HepG2 (cell line): ENCODE measurements around the gene TMC2. TPM values are rescaled to one million over a fixed set of nuclear protein-coding genes. Genes with fewer than 3 reads are reported as not detected.

Source experiments
- ATAC-seq: fragments of 200-7000 bp; cut with Tn5 transposase; 3 replicates; pipeline ENCODE4 v1.9.1; 2020; ENCODE audit warnings: mild to moderate bottlenecking, moderate library complexity
- BruUV-seq: library from RNA; stranded (reverse); fragments of 400-500 nt; replicated peaks from 2 replicates; lab custom pipeline; 2021; lab: Mats Ljungman, UMichigan
- CTCF ChIA-PET: fragments of 300-600 bp; formaldehyde crosslinking; extraction: SDS; loops from one replicate; lab custom pipeline; 2021; ENCODE audit warnings: low total read pairs, inconsistent platforms, low intra/inter-chr PET ratio; lab: Yijun Ruan, JAX
- POLR2A ChIA-PET: fragments of 350-600 bp; sonication (Branson Sonifier 250); formaldehyde crosslinking; loops from one replicate; lab custom pipeline; 2020; ENCODE audit warnings: antibody characterized with exemption, inconsistent platforms; lab: Yijun Ruan, JAX
- DNase-seq: peaks from one replicate; pipeline ENCODE4 v3.0.0-alpha.2; 2015; ENCODE audit warnings: low spot score
- FAIRE-seq: peaks from 3 replicates; lab custom pipeline; 2011; peaks lifted over from hg19 to GRCh38; lab: Jason Lieb, UNC
- H2AFZ ChIP-seq: one replicate; pipeline ENCODE4 v1.6.1; 2011; ENCODE audit warnings: low read length, inconsistent platforms
- H3K27ac ChIP-seq: fragments of 300-600 bp; 3 replicates; pipeline ENCODE4 v1.8.0; 2011; ENCODE audit warnings: mixed run types, mild to moderate bottlenecking, mixed read lengths, low read length, inconsistent platforms; ENCODE audit not compliant: insufficient read depth; ENCODE audit errors: extremely low read length
- H3K27me3 ChIP-seq, 2 experiments: fragments of 200-600 bp in 1 of 2; 2 replicates in 1 of 2; 3 replicates in 1 of 2; pipeline versions ENCODE4 v1.6.0 to v1.8.0; 2011; ENCODE audit warnings: low read length in 2 of 2, mild to moderate bottlenecking in 2 of 2, moderate library complexity in 2 of 2, inconsistent platforms in 1 of 2; ENCODE audit not compliant: insufficient read depth in 2 of 2, control insufficient read depth in 1 of 2
- H3K36me3 ChIP-seq, 2 experiments: fragments of 200-600 bp in 1 of 2; replicated peaks in 1 of 2; 2 replicates in 1 of 2; 3 replicates in 1 of 2; pipeline versions ENCODE4 v1.5.1 to v1.8.0; 2011; ENCODE audit warnings: low read length in 2 of 2, inconsistent platforms in 1 of 2; ENCODE audit not compliant: insufficient read depth in 2 of 2, control insufficient read depth in 1 of 2
- H3K4me1 ChIP-seq: 2 replicates; pipeline ENCODE4 v1.5.1; 2012; ENCODE audit warnings: low read length, inconsistent platforms; ENCODE audit not compliant: insufficient read depth
- H3K4me2 ChIP-seq: 2 replicates; pipeline ENCODE4 v1.6.0; 2011; ENCODE audit warnings: low read depth, low read length, inconsistent platforms
- H3K4me3 ChIP-seq, 3 experiments: fragments of 200-600 bp in 1 of 3; sonication (generic), shearing (Covaris generic) in 1 of 3; replicated peaks in 1 of 3; 2 replicates each; pipeline ENCODE4 v1.5.1; 2011 to 2016; ENCODE audit warnings: low read length in 3 of 3, inconsistent platforms in 2 of 3, low read depth in 2 of 3, mild to moderate bottlenecking in 2 of 3, control low read depth in 1 of 3, mixed read lengths in 1 of 3; ENCODE audit not compliant: insufficient read depth in 1 of 3
- H3K79me2 ChIP-seq: one replicate; pipeline ENCODE4 v1.6.1; 2011; ENCODE audit warnings: low read length, inconsistent platforms; ENCODE audit not compliant: insufficient read depth
- H3K9ac ChIP-seq: 2 replicates; pipeline ENCODE4 v1.6.0; 2011; ENCODE audit warnings: mild to moderate bottlenecking, low read depth, low read length, inconsistent platforms; ENCODE audit not compliant: insufficient read depth
- H3K9me3 ChIP-seq: 2 replicates; pipeline ENCODE4 v1.5.1; 2012; ENCODE audit warnings: mild to moderate bottlenecking, low read length
- H4K20me1 ChIP-seq: 2 replicates; pipeline ENCODE4 v1.6.0; 2011; ENCODE audit warnings: inconsistent platforms, mild to moderate bottlenecking, low read length, moderate library complexity; ENCODE audit not compliant: insufficient read depth
- ATF7 ChIP-seq, 2 experiments: fragments of 450-650 bp in 1 of 2; sonication (generic) in 1 of 2; formaldehyde crosslinking in 1 of 2; IDR thresholded peaks; 2 replicates each; pipeline versions ENCODE4 v1.4.0 to v1.6.1; 2016 to 2020; ENCODE audit warnings: antibody characterized with exemption in 1 of 2, mild to moderate bottlenecking in 1 of 2, missing genetic modification reagents in 1 of 2
- CEBPB ChIP-seq: IDR thresholded peaks from 2 replicates; pipeline ENCODE4 v1.6.1; 2011; ENCODE audit warnings: low read depth, low read length, improper control_type of control experiment, borderline replicate concordance
- CREB1 ChIP-seq, 2 experiments: fragments of 450-650 bp in 1 of 2; IDR thresholded peaks; 2 replicates each; pipeline ENCODE4 v1.6.1; 2016 to 2017; ENCODE audit warnings: control low read depth in 1 of 2, mild to moderate bottlenecking in 1 of 2, missing compliant biosample characterization in 1 of 2, missing genetic modification characterization in 1 of 2
- CREM ChIP-seq, 2 experiments: sonication (generic) in 1 of 2; formaldehyde crosslinking in 1 of 2; IDR thresholded peaks; 2 replicates each; pipeline versions ENCODE4 v1.4.0 to v1.6.1; 2016 to 2020; ENCODE audit warnings: antibody characterized with exemption in 1 of 2, mild to moderate bottlenecking in 1 of 2, missing genetic modification reagents in 1 of 2
- KDM6A ChIP-seq: IDR thresholded peaks from 2 replicates; pipeline ENCODE4 v1.6.1; 2016; ENCODE audit warnings: low read depth
- MLXIP ChIP-seq: sonication (generic); formaldehyde crosslinking; IDR thresholded peaks from 2 replicates; pipeline ENCODE4 v1.9.0; 2021; ENCODE audit warnings: missing genetic modification reagents, borderline replicate concordance
- PAF1 ChIP-seq: IDR thresholded peaks from 2 replicates; pipeline ENCODE4 v1.6.1; 2016; ENCODE audit warnings: missing genetic modification reagents, missing compliant biosample characterization
- POLR2G ChIP-seq: fragments of 200-400 bp; formaldehyde crosslinking; IDR thresholded peaks from 2 replicates; pipeline ENCODE4 v1.6.1; 2018; ENCODE audit warnings: mild to moderate bottlenecking, low read depth, low read length, moderate library complexity
- ZFAT ChIP-seq: sonication (generic); formaldehyde crosslinking; conservative IDR thresholded peaks from 2 replicates; pipeline ENCODE4 v1.8.1; 2023; ENCODE audit warnings: missing genetic modification reagents, inconsistent platforms
- ZNF441 ChIP-seq: sonication (generic); formaldehyde crosslinking; IDR thresholded peaks from 2 replicates; pipeline ENCODE4 v1.7.0; 2021; ENCODE audit warnings: missing genetic modification reagents, borderline replicate concordance
- ZNF761 ChIP-seq: sonication (generic); formaldehyde crosslinking; conservative IDR thresholded peaks from 2 replicates; pipeline ENCODE4 v1.4.0; 2020; ENCODE audit warnings: mild to moderate bottlenecking, missing genetic modification reagents
- WGBS: methylation state at CpG from one replicate; pipeline ENCODE4 v1.1.6; 2017; ENCODE audit warnings: low lambda C conversion rate; 5-methylcytosine and 5-hydroxymethylcytosine counted together
- in situ Hi-C: cut with HindIII; loops from 2 replicates; pipeline ENCODE4 v1.10.0; 2017; ENCODE audit warnings: low pct_unique_long_range_greater_than_20kb; ENCODE audit not compliant: extremely low pct_ligation_motif_present
- intact Hi-C: fragments of 100-400 bp; cut with micrococcal nuclease; formaldehyde crosslinking; loops from one replicate; pipeline ENCODE4 v1.10.0; 2022; ENCODE audit not compliant: unreplicated experiment
- polyA plus RNA-seq, 8 experiments: library from polyadenylated mRNA; depleted of rRNA in 3 of 8; stranded (reverse) in 7 of 8; unstranded in 1 of 8; fragments of >200 nt; fragmentation: Illumina TruSeq in 4 of 8; extraction: Trizol in 4 of 8; gene quantifications; 2 replicates each; pipeline versions ENCODE4 v1.2.1 to v1.2.3, GENCODE V29; 2011 to 2016; ENCODE audit warnings: low read depth in 4 of 8, missing spikeins in 1 of 8, mixed read lengths in 1 of 8; ENCODE audit not compliant: insufficient read depth in 1 of 8
- total RNA-seq, 5 experiments: library from RNA; depleted of rRNA; stranded (reverse); fragments of >200 nt; fragmentation: Illumina TruSeq; extraction: Trizol; gene quantifications; 2 replicates each; pipeline ENCODE4 v1.2.3, GENCODE V29; 2016; ENCODE audit warnings: low read depth in 1 of 5

The TMC2 gene
- total and polyA plus RNA-seq, 2 of the 13 experiments (the other 11 are each of a cell fraction or from before 2014, with no cell fraction given) = not detected

DNA sequence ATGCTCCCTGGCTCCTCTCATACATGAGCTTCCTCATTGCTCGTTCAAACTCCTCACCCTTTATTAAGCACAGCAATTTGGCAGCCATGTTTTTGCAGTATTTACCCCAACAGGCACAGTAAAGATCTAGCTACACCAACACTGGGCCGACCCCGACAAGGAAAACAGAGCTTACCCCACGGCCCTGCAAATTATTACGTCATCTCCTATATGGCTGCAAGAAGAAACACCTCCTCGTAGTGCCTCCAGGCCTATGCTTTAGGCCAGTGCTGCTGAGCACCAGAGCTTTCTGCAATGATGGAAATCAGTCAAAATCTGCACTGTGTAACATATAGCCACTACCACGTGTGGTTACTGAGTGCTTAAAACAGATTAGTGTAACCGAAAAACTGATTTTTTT, 26.7 kb downstream of the TMC2 start:
- intact Hi-C loops (no loop called here), in situ Hi-C loops (no loop called here)
- no peaks in the 10 kb centered on the region for H4K20me1 ChIP-seq
- ChIA-PET CTCF (no interaction called here), POLR2A (no interaction called here)
- no peaks in the 10 kb centered on the region for H3K9me3 ChIP-seq
- no peaks in the 10 kb centered on the region for H3K4me1 ChIP-seq
- no TSS peak for BruUV-seq
- TF ChIP-seq CREB1 (IDR thresholded peaks at IDR 0.05) (peak; percentile 80), CREB1 (CRISPR knock-in tag; IDR thresholded peaks at IDR 0.05) (no peak), KDM6A (CRISPR knock-in tag) (no peak), CREM (IDR thresholded peaks at IDR 0.05) (no peak), CREM (CRISPR knock-in tag; IDR thresholded peaks at IDR 0.05) (no peak), ZNF441 (CRISPR knock-in tag) (no peak), PAF1 (no peak), CEBPB (peak; percentile 58; the same call in 1 of the 2 replicates), MLXIP (no peak), ZNF761 (no peak), ATF7 (IDR thresholded peaks at IDR 0.05) (peak; percentile 98), ATF7 (CRISPR knock-in tag; IDR thresholded peaks at IDR 0.05) (no peak), ZFAT (no peak), POLR2G (no peak)
- H3K4me2 ChIP-seq = no peak overlapping the region
- no peak for ATAC-seq
- no peak for DNase-seq
- no peak overlapping the region for H2AFZ ChIP-seq
- H3K27me3 ChIP-seq = peaks cover 10 to 57% of the 10 kb centered on the region in 2 experiments; a peak in 4 of 5 replicates
- FAIRE-seq = no peak
- no peak overlapping the region for H3K4me3 ChIP-seq
- 4% methylated on average over 8 of the region's 8 CpGs for WGBS
- H3K9ac ChIP-seq = no peak overlapping the region
- H3K27ac ChIP-seq = no peak overlapping the region
- no peaks in the 10 kb centered on the region for H3K79me2 ChIP-seq
- H3K36me3 ChIP-seq = no peaks in the 10 kb centered on the region
